ENCODE results near the gene SFXN4. TPM values are rescaled to one million over a fixed set of nuclear protein-coding genes. Genes with fewer than 3 reads are reported as not detected.

Gene SFXN4
- total and polyA plus RNA-seq, 2 experiments from 2014 or later: 18.6 to 22.3 TPM

GRCh38 chr10:119198438-119198837, 32.9 kb upstream of the SFXN4 start:
- Histone ChIP-seq H3K27ac (ENCODE audit: low read depth) (no peak overlapping the region), H3K79me2 (replicated peaks; ENCODE audit: insufficient read depth) (no peaks in the 10 kb centered on the region), H3K9me2 (ENCODE audit: insufficient read depth) (no peaks in the 10 kb centered on the region), H2AFZ (peak overlapping the region; percentile 94), H4K20me1 (replicated peaks; ENCODE audit: insufficient read depth) (no peaks in the 10 kb centered on the region), H3K4me2 (no peak overlapping the region), H3K4me1 (ENCODE audit: insufficient read depth) (peaks cover 7% of the 10 kb centered on the region), H3K4me3 (no peak overlapping the region), H3K27me3 (ENCODE audit: insufficient read depth) (no peaks in the 10 kb centered on the region), H3F3A (replicated peaks; ENCODE audit: low read depth) (no peaks in the 10 kb centered on the region), H3K36me3 (ENCODE audit: insufficient read depth) (no peaks in the 10 kb centered on the region)
- Mint-ChIP-seq H3K27ac (no peak overlapping the region), H3K36me3 (ENCODE audit: low read depth) (no peaks in the 10 kb centered on the region), H3K9me3 (no peaks in the 10 kb centered on the region), H3K4me1 (peaks cover 8% of the 10 kb centered on the region; the same call in 2 of the 3 replicates), H3K4me3 (no peak overlapping the region), H3K27me3 (ENCODE audit: insufficient read depth, low read depth, poor library complexity) (peaks cover 10% of the 10 kb centered on the region)
- TF ChIP-seq REST (IDR thresholded peaks at IDR 0.05; ENCODE audit: unreplicated experiment): no peak
- peak; percentile 69 to 75 for TF ChIP-seq CTCF (conservative IDR thresholded peaks at IDR 0.05; ENCODE audit: low read depth in 2 of 2)
- no peak for TF ChIP-seq NANOG (IDR thresholded peaks at IDR 0.05; ENCODE audit: borderline replicate concordance)
- no peak for TF ChIP-seq ZNF462 (CRISPR knock-in tag; IDR thresholded peaks at IDR 0.05)
- DNase-seq (ENCODE audit: low spot score) (peak; percentile 82), ATAC-seq (peak; percentile 77)
